HEK293 (cell line): ENCODE results near the gene ZDHHC24.

Experiments used
- ATF2 ChIP-seq: fragments of 450-650 bp; formaldehyde crosslinking; IDR thresholded peaks from 2 replicates; pipeline ENCODE4 v1.5.1; 2016; ENCODE audit warnings: missing biosample characterization, missing genetic modification characterization, low read depth
- CTCF ChIP-seq: fragments of 450-650 bp; formaldehyde crosslinking; IDR thresholded peaks from 2 replicates; pipeline ENCODE4 v1.5.1; 2016; ENCODE audit warnings: missing biosample characterization, missing genetic modification characterization
- GLI4 ChIP-seq: fragments of 450-650 bp; formaldehyde crosslinking; IDR thresholded peaks from 2 replicates; pipeline ENCODE4 v1.5.1; 2016; ENCODE audit warnings: missing biosample characterization, missing genetic modification characterization
- KLF16 ChIP-seq: fragments of 450-650 bp; formaldehyde crosslinking; IDR thresholded peaks from 2 replicates; pipeline ENCODE4 v1.5.1; 2017; ENCODE audit warnings: missing biosample characterization, missing genetic modification characterization
- PRDM10 ChIP-seq: fragments of 450-650 bp; formaldehyde crosslinking; IDR thresholded peaks from 2 replicates; pipeline ENCODE4 v1.5.1; 2016; ENCODE audit warnings: missing biosample characterization, missing genetic modification characterization
- REST ChIP-seq: fragments of 450-650 bp; formaldehyde crosslinking; IDR thresholded peaks from 2 replicates; pipeline ENCODE4 v1.5.1; 2016; ENCODE audit warnings: missing biosample characterization, missing genetic modification characterization
- ZBTB7A ChIP-seq: fragments of 450-650 bp; formaldehyde crosslinking; IDR thresholded peaks from 2 replicates; pipeline ENCODE4 v1.5.1; 2016; ENCODE audit warnings: low read depth, missing biosample characterization, missing genetic modification characterization
- ZFHX2 ChIP-seq: fragments of 450-650 bp; formaldehyde crosslinking; conservative IDR thresholded peaks from 2 replicates; pipeline ENCODE4 v1.5.1; 2016; ENCODE audit warnings: missing biosample characterization, missing genetic modification characterization
- ZFP3 ChIP-seq: fragments of 450-650 bp; formaldehyde crosslinking; IDR thresholded peaks from 2 replicates; pipeline ENCODE4 v1.5.1; 2016; ENCODE audit warnings: low read depth, missing biosample characterization, missing genetic modification characterization
- ZNF211 ChIP-seq: fragments of 450-650 bp; formaldehyde crosslinking; IDR thresholded peaks from 2 replicates; pipeline ENCODE4 v1.5.1; 2016; ENCODE audit warnings: low read depth, missing biosample characterization, missing genetic modification characterization
- ZNF280D ChIP-seq: fragments of 450-650 bp; formaldehyde crosslinking; IDR thresholded peaks from 2 replicates; pipeline ENCODE4 v1.5.1; 2016; ENCODE audit warnings: missing biosample characterization, missing genetic modification characterization

GRCh38 chr11:66529655-66530054 lies 16.2 kb downstream of the ZDHHC24 start:
- TF ChIP-seq CTCF, result no peak
- no peak for TF ChIP-seq ZFHX2 (tag by site-specific recombination)
- TF ChIP-seq ATF2 (tag by site-specific recombination), result no peak
- no peak for TF ChIP-seq REST
- no peak for TF ChIP-seq PRDM10 (tag by site-specific recombination)
- TF ChIP-seq GLI4 (tag by site-specific recombination), result no peak
- no peak for TF ChIP-seq ZNF280D (tag by site-specific recombination)
- no peak for TF ChIP-seq ZNF211
- TF ChIP-seq ZFP3 (tag by site-specific recombination), result no peak
- no peak for TF ChIP-seq KLF16 (tag by site-specific recombination)
- TF ChIP-seq ZBTB7A (tag by site-specific recombination), result no peak
